Stimulated activated naive B cell treated with anti-CD40 and anti-IgM and Interleukin-4, amounts not matched to agents 10 μg/mL and 1 μg/mL and 100 μg/mL, for 72 hours (primary cell): ENCODE data around the gene SLC39A9.
A peak's percentile ranks its signal among the peaks of the same experiment; 100 is the strongest.

Experiments used
- ATAC-seq, 2 donors: fragments of 150-1000 bp; cut with Tn5 transposase; replicated peaks; 2 replicates each; pipeline ENCODE4 v1.10.0; 2021; ENCODE audit warnings: moderate library complexity in 1 of 2
- DNase-seq: peaks from one replicate; pipeline ENCODE4 v3.0.0; 2021
- H3K27ac Mint-ChIP-seq: one replicate; pipeline ENCODE4 v1.8.0; 2022; ENCODE audit warnings: mild to moderate bottlenecking, mixed read lengths
- H3K27me3 Mint-ChIP-seq, 2 donors: one replicate each; pipeline ENCODE4 v1.8.0; 2022; ENCODE audit warnings: mixed read lengths in 2 of 2
- H3K36me3 Mint-ChIP-seq, 2 donors: one replicate each; pipeline ENCODE4 v1.8.0; 2022; ENCODE audit warnings: mixed read lengths in 2 of 2, mild to moderate bottlenecking in 1 of 2
- H3K4me1 Mint-ChIP-seq, 2 donors: one replicate each; pipeline ENCODE4 v1.8.0; 2022; ENCODE audit warnings: mixed read lengths in 2 of 2, mild to moderate bottlenecking in 1 of 2
- H3K4me3 Mint-ChIP-seq, 2 donors: one replicate each; pipeline ENCODE4 v1.8.0; 2022; ENCODE audit warnings: mild to moderate bottlenecking in 2 of 2, mixed read lengths in 2 of 2, moderate library complexity in 1 of 2
- H3K9me3 Mint-ChIP-seq, 2 donors: one replicate each; pipeline ENCODE4 v1.8.0; 2022; ENCODE audit warnings: mixed read lengths in 2 of 2, mild to moderate bottlenecking in 1 of 2

SLC39A9 gene

DNA sequence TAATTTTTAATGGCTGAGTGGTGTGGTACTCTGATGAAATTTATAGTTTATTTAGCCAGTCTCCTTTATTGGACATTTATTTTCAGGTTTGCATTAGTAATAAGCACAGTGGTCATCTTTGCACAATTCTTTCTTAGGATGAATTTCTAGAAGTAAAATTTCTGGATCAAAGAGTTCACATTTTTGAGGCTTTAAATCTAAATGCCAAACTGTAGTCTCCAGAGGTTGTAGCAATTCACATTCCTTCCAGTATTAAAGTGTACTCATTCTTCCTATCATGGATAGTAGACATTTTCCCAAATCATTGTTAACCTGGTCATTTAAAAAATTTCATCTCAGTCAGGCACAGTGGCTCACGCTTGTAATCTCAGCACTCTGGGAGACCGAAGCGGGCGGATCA, 24.8 kb downstream of the SLC39A9 start:
- Mint-ChIP-seq H3K27me3 (no peaks in the 10 kb centered on the region), H3K36me3 (peaks cover 39 to 51% of the 10 kb centered on the region in 2 donors), H3K4me1 (peaks cover 28 to 50% of the 10 kb centered on the region in 2 donors), H3K4me3 (no peak overlapping the region), H3K9me3 (peaks cover 0 to 2% of the 10 kb centered on the region in 2 donors), H3K27ac (no peak overlapping the region)
- ATAC-seq (no peak), DNase-seq (no peak)

DNA sequence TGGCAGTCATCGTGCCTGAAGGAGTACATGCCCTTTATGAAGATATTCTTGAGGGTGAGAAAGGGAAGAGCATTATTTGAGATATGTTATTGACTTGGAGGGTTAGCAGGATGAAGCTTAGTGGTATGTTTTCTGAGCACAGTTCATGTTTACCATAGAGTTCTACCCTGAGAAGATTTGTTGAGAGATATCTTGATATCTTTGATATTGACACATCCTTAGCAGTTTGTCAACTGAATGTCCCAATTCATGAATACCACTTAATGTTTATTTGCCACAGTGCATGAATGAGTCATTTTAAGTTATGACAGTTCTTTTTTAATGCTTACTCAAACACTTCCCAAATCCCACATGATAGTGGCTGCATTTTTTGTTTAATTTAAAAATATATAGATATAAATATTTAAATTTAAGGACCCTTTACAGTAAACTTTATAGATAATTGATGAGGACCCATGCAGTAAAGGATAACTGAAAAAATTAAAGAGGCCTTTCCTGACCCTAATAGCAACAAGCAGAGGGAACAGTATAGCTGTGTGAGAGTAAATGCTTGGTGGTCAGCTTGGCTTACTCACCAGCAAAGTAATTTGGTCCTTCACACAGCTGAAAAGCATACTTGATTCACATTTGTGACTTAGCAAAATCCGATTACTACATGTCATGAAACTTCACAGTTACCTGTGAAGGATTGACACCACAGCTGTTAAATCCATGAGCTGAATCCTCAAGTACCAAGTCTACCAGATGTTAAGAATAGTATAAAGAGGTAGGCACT, 25.8 kb downstream of the SLC39A9 start:
- Mint-ChIP-seq H3K36me3 (peaks cover 41 to 57% of the 10 kb centered on the region in 2 donors), H3K27ac (no peak overlapping the region), H3K9me3 (peaks cover 0 to 2% of the 10 kb centered on the region in 2 donors), H3K4me3 (no peak overlapping the region), H3K4me1 (peaks cover 25 to 50% of the 10 kb centered on the region in 2 donors), H3K27me3 (no peaks in the 10 kb centered on the region)
- DNase-seq, result no peak
- no peak for ATAC-seq

DNA sequence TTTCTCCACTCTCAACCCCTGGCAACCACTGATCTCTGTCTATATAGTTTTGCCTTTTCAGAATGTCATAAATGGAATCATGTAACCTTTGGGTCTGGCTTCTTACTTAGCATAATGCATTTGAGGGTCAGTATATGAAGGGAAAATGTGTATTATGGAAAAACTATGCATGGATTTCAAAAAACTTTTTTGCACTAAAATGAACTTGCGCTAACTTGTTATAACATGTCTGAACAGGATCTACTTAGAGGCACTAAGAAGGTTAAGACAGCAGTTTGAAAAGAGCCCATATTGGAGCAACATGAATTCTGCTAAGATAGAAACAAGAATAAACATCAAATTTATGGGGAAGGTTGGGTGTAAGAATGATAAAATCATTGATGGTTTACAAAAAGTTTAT, 29.1 kb downstream of the SLC39A9 start:
- Mint-ChIP-seq H3K4me1 (peaks cover 18 to 58% of the 10 kb centered on the region in 2 donors), H3K36me3 (peaks cover 51 to 73% of the 10 kb centered on the region in 2 donors), H3K9me3 (peaks cover 4 to 12% of the 10 kb centered on the region in 2 donors), H3K4me3 (peak overlapping the region in 1 of 2 donors; percentile 42), H3K27me3 (no peaks in the 10 kb centered on the region), H3K27ac (no peak overlapping the region)
- ATAC-seq (no peak), DNase-seq (no peak)

DNA sequence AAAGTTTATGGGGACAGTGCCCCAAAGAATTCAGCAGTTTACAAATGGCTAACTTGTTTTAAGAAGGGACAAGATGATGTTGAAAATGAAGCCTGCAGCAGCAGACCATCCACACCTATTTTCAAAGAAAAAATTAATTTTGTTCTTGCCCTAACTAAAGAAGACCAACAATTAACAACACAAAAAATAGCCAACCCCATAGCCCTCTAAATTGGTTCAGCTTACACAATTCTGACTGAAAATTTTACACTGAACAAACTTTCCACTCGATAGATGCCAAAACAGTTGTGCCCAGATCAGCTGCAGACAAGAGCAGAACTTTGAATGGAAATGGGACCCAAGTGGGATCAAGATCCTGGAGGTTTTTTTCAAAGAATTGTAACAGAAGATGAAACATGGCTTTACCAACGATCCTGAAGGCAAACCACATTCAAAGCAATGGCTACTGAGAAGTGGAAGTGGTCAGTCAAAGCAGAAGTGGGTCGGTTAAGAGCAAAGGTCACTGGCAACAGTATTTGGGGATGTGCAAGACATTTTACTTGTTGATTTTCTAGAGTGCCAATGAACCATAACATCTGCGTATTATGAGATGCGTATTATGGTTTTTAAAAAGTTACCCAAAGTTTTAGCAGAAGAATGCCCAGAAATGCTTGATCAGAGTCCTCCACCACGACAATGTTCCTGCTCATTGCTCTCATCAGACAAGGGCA, 30.0 kb downstream of the SLC39A9 start:
- DNase-seq (peak; percentile 61), ATAC-seq (peak; percentile 98 to 100)
- Mint-ChIP-seq H3K9me3 (peaks cover 4 to 12% of the 10 kb centered on the region in 2 donors), H3K27ac (peak overlapping the region; percentile 81), H3K4me3 (peak overlapping the region; percentile 15 to 63), H3K4me1 (peaks cover 18 to 62% of the 10 kb centered on the region in 2 donors), H3K36me3 (peaks cover 53 to 74% of the 10 kb centered on the region in 2 donors), H3K27me3 (no peaks in the 10 kb centered on the region)

DNA sequence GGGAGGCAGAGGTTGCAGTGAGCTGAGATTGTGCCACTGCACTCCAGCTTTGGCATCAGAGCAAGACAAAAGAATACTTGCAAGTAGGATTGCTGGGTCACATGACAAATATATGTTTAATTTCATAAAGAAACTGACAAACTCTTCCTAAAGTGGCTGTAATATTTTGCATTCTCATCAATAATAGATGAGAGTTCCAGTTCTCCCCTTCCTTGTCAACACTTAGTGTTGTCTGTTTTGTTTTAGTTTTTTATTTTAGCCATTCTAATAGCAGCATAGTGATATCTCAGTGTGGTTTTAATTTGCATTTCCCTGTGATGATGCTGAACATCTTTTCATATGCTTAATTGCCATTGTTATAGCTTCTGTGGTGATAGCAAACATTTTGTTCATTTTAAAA, 31.2 kb downstream of the SLC39A9 start:
- Mint-ChIP-seq H3K27me3 (no peaks in the 10 kb centered on the region), H3K27ac (peak overlapping the region; percentile 52), H3K9me3 (peaks cover 4 to 12% of the 10 kb centered on the region in 2 donors), H3K36me3 (peaks cover 50 to 71% of the 10 kb centered on the region in 2 donors), H3K4me1 (peaks cover 18 to 64% of the 10 kb centered on the region in 2 donors), H3K4me3 (peak overlapping the region in 1 of 2 donors; percentile 3)
- DNase-seq (no peak), ATAC-seq (no peak)

DNA sequence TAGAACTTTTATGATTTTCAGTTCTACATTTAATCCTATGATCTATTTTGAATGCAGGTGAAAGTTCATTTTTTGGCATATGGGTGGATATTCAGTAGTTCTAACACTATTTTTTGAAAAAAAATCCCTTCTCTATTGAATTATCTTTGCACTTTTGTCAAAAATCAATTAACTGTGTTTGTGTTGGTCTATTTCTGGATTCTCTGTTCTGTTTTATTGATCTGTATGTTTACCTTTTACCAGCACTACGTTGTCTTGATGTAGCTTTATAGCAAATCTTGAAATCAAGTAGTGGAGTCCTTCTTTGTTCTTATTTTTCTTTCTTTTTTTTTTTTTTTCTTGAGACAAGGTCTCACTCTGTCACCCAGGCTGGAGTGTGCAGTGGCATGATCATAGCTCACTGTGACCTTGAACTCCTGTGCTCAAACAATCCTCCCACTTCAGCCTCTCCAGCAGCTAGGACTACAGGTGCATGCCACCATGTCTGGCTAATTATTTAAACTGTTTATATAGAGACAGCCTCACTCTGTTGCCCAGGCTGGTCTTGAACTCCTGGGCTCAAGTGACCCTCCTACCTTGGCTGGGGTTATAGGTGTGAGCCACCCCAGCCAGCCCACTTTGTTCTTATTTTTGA, 31.9 kb downstream of the SLC39A9 start:
- Mint-ChIP-seq H3K4me3 (no peak overlapping the region), H3K27ac (peak overlapping the region; percentile 52), H3K36me3 (peaks cover 51 to 71% of the 10 kb centered on the region in 2 donors), H3K9me3 (peaks cover 4 to 12% of the 10 kb centered on the region in 2 donors), H3K27me3 (no peaks in the 10 kb centered on the region), H3K4me1 (peaks cover 22 to 72% of the 10 kb centered on the region in 2 donors)
- ATAC-seq (no peak), DNase-seq (no peak)

DNA sequence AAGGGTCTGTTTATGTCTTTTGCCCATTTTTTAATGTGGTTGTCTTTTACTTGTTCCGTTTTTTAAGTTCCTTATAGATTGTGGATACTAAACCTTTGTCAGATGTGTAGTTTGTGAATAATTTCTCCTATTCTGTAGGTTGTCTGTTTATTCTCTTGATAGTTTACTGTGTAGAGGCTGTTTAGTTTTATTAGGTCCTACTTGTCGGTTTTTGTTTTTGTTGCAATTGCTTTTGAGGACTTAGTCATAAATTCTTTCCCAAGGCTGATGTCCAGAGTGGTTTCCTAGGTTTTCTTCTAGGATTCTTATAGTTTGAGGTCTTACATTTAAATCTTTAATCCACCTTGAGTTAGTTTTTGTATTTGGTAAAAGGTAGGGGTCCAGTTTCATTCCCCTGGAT, 33.9 kb downstream of the SLC39A9 start:
- peaks cover 4 to 12% of the 10 kb centered on the region in 2 donors for H3K9me3 Mint-ChIP-seq
- DNase-seq, result no peak
- H3K27ac Mint-ChIP-seq, result no peak overlapping the region
- no peak overlapping the region for H3K4me3 Mint-ChIP-seq
- H3K27me3 Mint-ChIP-seq, result no peaks in the 10 kb centered on the region
- H3K4me1 Mint-ChIP-seq, result peaks cover 20 to 64% of the 10 kb centered on the region in 2 donors
- H3K36me3 Mint-ChIP-seq, result peaks cover 43 to 58% of the 10 kb centered on the region in 2 donors
- ATAC-seq, result no peak

DNA sequence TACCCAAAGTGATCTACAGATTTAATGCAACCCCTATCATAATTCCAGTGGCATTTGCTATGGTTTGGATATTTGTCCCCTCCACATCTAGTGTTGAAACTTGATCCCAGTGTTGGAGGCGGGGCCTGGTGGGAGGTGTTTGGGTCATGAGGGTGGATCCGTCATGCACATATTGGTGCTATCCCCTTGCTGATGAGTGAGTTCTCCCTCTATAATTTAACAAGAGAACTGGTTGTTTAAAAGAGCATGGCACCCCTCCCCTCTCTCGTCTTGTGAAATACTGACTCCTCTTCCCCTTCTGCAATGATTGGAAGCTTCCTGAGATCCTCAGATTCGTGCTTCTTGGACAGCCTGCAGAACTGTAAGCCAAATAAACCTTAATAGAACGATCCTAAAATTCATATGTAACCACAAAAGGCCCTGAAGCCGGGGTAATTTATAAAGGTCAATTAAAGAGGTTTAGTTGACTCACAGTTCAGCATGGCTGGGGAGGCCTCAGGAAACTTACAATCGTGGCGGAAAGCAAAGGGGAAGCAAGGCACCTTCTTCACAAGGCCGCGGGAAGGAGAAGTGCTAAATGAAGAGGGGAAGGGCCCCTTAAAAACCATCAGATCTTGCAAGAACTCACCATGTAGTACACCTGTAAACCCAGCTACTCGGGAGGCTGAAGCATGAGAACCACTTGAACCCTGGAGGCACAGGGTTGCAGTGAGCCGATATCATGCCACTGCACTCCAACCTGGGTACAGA, 41.2 kb downstream of the SLC39A9 start:
- peaks cover 33 to 53% of the 10 kb centered on the region in 2 donors for H3K36me3 Mint-ChIP-seq
- H3K9me3 Mint-ChIP-seq, result no peaks in the 10 kb centered on the region
- H3K27ac Mint-ChIP-seq, result no peak overlapping the region
- no peak for ATAC-seq
- no peak for DNase-seq
- no peaks in the 10 kb centered on the region for H3K27me3 Mint-ChIP-seq
- peaks cover 18 to 33% of the 10 kb centered on the region in 2 donors for H3K4me1 Mint-ChIP-seq
- no peak overlapping the region for H3K4me3 Mint-ChIP-seq

DNA sequence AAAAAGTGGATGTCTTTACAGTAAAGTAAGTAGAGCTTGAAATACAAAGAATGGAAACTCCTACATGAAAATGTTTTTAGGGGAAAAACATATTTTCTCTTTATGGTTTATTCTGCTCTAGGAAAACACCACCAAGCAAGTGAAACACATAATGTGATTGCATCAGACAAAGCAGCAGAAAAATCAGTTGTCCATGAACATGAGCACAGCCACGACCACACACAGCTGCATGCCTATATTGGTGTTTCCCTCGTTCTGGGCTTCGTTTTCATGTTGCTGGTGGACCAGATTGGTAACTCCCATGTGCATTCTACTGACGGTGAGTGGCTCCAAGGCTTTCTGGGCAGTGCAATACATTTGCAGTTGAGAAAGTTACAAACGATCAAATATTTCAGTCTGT, 43.5 kb downstream of the SLC39A9 start:
- Mint-ChIP-seq H3K27ac (peak overlapping the region; percentile 81), H3K4me1 (peaks cover 13 to 26% of the 10 kb centered on the region in 2 donors), H3K27me3 (no peaks in the 10 kb centered on the region), H3K9me3 (no peaks in the 10 kb centered on the region), H3K36me3 (peaks cover 37 to 63% of the 10 kb centered on the region in 2 donors), H3K4me3 (peak overlapping the region; percentile 39)
- ATAC-seq (peak; percentile 98), DNase-seq (peak; percentile 35)

DNA sequence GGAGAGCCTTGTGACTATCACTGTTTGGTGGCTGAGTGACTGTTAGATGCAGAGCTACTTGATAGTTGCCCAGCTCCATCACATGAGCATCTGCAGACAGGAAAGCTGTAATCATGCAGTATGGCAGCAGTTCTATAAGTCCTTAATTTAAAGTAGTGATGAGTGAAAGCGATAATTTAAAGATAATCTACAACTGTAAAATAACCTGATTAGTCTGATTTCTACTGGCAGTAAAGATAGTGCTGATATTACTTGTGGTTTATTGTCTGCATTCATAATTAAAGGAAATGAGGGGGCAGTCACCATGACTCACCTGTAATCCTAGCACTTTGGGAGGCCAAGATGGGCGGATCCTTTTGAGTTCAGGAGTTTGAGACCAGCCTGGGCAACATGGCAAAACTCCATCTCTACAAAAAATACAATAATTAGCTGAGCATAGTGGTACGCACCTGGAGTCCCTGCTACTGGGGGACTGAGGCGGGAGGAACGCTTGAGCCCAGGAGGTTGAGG, 44.9 kb downstream of the SLC39A9 start:
- DNase-seq (no peak), ATAC-seq (no peak)
- peaks cover 11 to 28% of the 10 kb centered on the region in 2 donors for H3K4me1 Mint-ChIP-seq
- H3K9me3 Mint-ChIP-seq, result no peaks in the 10 kb centered on the region
- no peaks in the 10 kb centered on the region for H3K27me3 Mint-ChIP-seq
- H3K4me3 Mint-ChIP-seq, result no peak overlapping the region
- H3K27ac Mint-ChIP-seq, result no peak overlapping the region
- H3K36me3 Mint-ChIP-seq, result peaks cover 45 to 63% of the 10 kb centered on the region in 2 donors

DNA sequence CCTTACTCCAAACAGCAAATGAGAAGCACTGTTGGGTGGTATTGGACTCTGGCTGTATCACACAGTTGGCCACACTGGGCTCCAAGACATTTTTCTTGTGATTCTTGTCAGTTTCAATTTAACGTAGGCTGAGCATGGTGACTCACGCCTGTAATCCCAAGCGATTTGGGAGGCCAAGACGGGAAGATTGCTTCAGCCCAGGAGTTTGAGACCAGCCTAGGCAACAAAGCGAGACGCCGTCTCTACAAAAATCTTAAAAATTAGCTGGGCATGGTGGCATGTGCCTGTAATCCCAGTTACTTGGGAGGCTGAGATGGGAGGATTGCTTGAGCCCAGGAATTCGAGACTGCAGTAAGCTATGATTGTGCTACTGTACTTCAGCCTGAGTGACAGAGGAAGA, 50.7 kb downstream of the SLC39A9 start:
- peaks cover 36 to 45% of the 10 kb centered on the region in 2 donors for H3K36me3 Mint-ChIP-seq
- no peak for ATAC-seq
- no peaks in the 10 kb centered on the region for H3K27me3 Mint-ChIP-seq
- H3K4me1 Mint-ChIP-seq, result peaks cover 2 to 5% of the 10 kb centered on the region in 2 donors
- no peaks in the 10 kb centered on the region for H3K9me3 Mint-ChIP-seq
- no peak overlapping the region for H3K27ac Mint-ChIP-seq
- no peak for DNase-seq
- H3K4me3 Mint-ChIP-seq, result no peak overlapping the region

DNA sequence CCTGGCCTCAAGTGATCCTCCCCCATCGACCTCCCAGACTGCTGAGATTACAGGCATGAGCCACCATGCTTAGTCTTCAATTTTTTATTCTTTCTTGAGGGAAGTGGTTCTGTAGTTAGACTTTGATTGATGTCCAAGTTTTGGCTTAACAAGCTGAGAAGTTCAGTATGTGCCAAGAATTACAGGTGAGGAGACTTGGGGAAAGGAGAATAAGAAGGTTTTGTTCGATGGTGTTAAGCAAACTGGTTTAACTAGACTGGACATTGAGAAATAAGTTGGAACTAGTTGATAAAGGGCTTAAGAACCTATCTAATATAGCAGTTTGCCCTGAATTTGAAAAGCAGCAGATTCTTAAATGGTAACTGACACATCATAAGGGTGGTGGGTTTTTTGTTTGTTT, 53.4 kb downstream of the SLC39A9 start:
- H3K27ac Mint-ChIP-seq, result no peak overlapping the region
- no peaks in the 10 kb centered on the region for H3K9me3 Mint-ChIP-seq
- peaks cover 29 to 35% of the 10 kb centered on the region in 2 donors for H3K36me3 Mint-ChIP-seq
- DNase-seq (no peak), ATAC-seq (no peak)
- H3K27me3 Mint-ChIP-seq, result no peaks in the 10 kb centered on the region
- H3K4me1 Mint-ChIP-seq, result peaks cover 2% of the 10 kb centered on the region in 2 donors
- H3K4me3 Mint-ChIP-seq, result no peak overlapping the region

DNA sequence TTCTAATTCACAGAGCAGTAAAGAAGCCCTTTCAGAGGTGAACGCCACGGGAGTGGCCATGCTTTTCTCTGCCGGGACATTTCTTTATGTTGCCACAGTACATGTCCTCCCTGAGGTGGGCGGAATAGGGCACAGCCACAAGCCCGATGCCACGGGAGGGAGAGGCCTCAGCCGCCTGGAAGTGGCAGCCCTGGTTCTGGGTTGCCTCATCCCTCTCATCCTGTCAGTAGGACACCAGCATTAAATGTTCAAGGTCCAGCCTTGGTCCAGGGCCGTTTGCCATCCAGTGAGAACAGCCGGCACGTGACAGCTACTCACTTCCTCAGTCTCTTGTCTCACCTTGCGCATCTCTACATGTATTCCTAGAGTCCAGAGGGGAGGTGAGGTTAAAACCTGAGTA, 59.9 kb downstream of the SLC39A9 start:
- H3K4me3 Mint-ChIP-seq, result no peak overlapping the region
- no peak for DNase-seq
- peaks cover 25 to 44% of the 10 kb centered on the region in 2 donors for H3K36me3 Mint-ChIP-seq
- no peaks in the 10 kb centered on the region for H3K4me1 Mint-ChIP-seq
- H3K27me3 Mint-ChIP-seq, result no peaks in the 10 kb centered on the region
- peak overlapping the region; percentile 62 for H3K27ac Mint-ChIP-seq
- no peak for ATAC-seq
- H3K9me3 Mint-ChIP-seq, result no peaks in the 10 kb centered on the region

DNA sequence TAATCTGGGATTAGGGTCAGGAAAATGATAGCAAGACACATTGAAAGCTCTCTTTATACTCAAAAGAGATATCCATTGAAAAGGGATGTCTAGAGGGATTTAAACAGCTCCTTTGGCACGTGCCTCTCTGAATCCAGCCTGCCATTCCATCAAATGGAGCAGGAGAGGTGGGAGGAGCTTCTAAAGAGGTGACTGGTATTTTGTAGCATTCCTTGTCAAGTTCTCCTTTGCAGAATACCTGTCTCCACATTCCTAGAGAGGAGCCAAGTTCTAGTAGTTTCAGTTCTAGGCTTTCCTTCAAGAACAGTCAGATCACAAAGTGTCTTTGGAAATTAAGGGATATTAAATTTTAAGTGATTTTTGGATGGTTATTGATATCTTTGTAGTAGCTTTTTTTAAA, 60.6 kb downstream of the SLC39A9 start:
- no peaks in the 10 kb centered on the region for H3K27me3 Mint-ChIP-seq

More for the DNA sequence above, 60.6 kb downstream of the SLC39A9 start:
- Mint-ChIP-seq H3K27ac (no peak overlapping the region), H3K4me3 (no peak overlapping the region), H3K4me1 (no peaks in the 10 kb centered on the region), H3K9me3 (no peaks in the 10 kb centered on the region), H3K36me3 (peaks cover 26 to 47% of the 10 kb centered on the region in 2 donors)
- ATAC-seq, result no peak
- DNase-seq, result no peak
